Amniotic stem cell (primary cell): ENCODE data around the gene ADGRG3.

ENCODE experiments used
- DNase-seq: peaks from one replicate; lab custom pipeline; 2025; lab: John Stamatoyannopoulos, UW

Gene ADGRG3

GRCh38 chr16:57736419-57737351 is 68.6 kb downstream of the ADGRG3 start:
- DNase-seq: no peak

- DNase-seq: no peak
Observed at GRCh38 chr16:57738844-57739243, 70.7 kb downstream of the ADGRG3 start.
